ENCODE results near the gene IMMP2L. TPM values are rescaled to one million over a fixed set of nuclear protein-coding genes. Genes with fewer than 3 reads are reported as not detected.
"Not testable (repeated sequence)": the region's sequence is repeated elsewhere in the genome, so short reads cannot be mapped to it uniquely, and the experiment has no call there.

IMMP2L gene
- total RNA-seq, 1 experiment from 2014 or later: 30.3 TPM

- no peak for DNase-seq (ENCODE audit: extremely low read depth, low read depth)
These were observed 279.7 kb downstream of the IMMP2L start for GRCh38 chr7:111282626-111283025.

GRCh38 chr7:111274857-111275256 lies 287.4 kb downstream of the IMMP2L start:
- DNase-seq (ENCODE audit: extremely low read depth, low read depth): no peak

GRCh38 chr7:111272092-111272491 lies 290.2 kb downstream of the IMMP2L start:
- no peak for DNase-seq (ENCODE audit: extremely low read depth, low read depth)

GRCh38 chr7:111270794-111271193 lies 291.5 kb downstream of the IMMP2L start:
- DNase-seq (ENCODE audit: extremely low read depth, low read depth): not testable (repeated sequence)

GRCh38 chr7:111268941-111269340 lies 293.4 kb downstream of the IMMP2L start:
- no peak for DNase-seq (ENCODE audit: extremely low read depth, low read depth)

GRCh38 chr7:111266613-111267012 lies 295.7 kb downstream of the IMMP2L start:
- DNase-seq (ENCODE audit: extremely low read depth, low read depth): peak; percentile 9

- DNase-seq (ENCODE audit: extremely low read depth, low read depth): no peak
These were observed 296.9 kb downstream of the IMMP2L start for GRCh38 chr7:111265394-111265793.

GRCh38 chr7:111264981-111265380 lies 297.3 kb downstream of the IMMP2L start:
- DNase-seq (ENCODE audit: extremely low read depth, low read depth): no peak

- no peak for DNase-seq (ENCODE audit: extremely low read depth, low read depth)
These were observed 298.0 kb downstream of the IMMP2L start for GRCh38 chr7:111264111-111264868.

- no peak for DNase-seq (ENCODE audit: extremely low read depth, low read depth)
These were observed 299.8 kb downstream of the IMMP2L start for GRCh38 chr7:111262293-111263116.

GRCh38 chr7:111261496-111261895 lies 300.8 kb downstream of the IMMP2L start:
- DNase-seq (ENCODE audit: extremely low read depth, low read depth): no peak

GRCh38 chr7:111259991-111260390 lies 302.3 kb downstream of the IMMP2L start:
- DNase-seq (ENCODE audit: extremely low read depth, low read depth): no peak

GRCh38 chr7:111256391-111256790 lies 305.9 kb downstream of the IMMP2L start:
- DNase-seq (ENCODE audit: extremely low read depth, low read depth): no peak

GRCh38 chr7:111255576-111255975 lies 306.7 kb downstream of the IMMP2L start:
- DNase-seq (ENCODE audit: extremely low read depth, low read depth): no peak

GRCh38 chr7:111251365-111251764 lies 310.9 kb downstream of the IMMP2L start:
- DNase-seq (ENCODE audit: extremely low read depth, low read depth): not testable (repeated sequence)

- not testable (repeated sequence) for DNase-seq (ENCODE audit: extremely low read depth, low read depth)
These were observed 312.5 kb downstream of the IMMP2L start for GRCh38 chr7:111249807-111250206.

GRCh38 chr7:111242141-111242755 lies 320.0 kb downstream of the IMMP2L start:
- no peak for DNase-seq (ENCODE audit: extremely low read depth, low read depth)

GRCh38 chr7:111240371-111240770 lies 321.9 kb downstream of the IMMP2L start:
- DNase-seq (ENCODE audit: extremely low read depth, low read depth): no peak

- no peak for DNase-seq (ENCODE audit: extremely low read depth, low read depth)
These were observed 322.9 kb downstream of the IMMP2L start for GRCh38 chr7:111239437-111239836.

GRCh38 chr7:111238886-111239285 lies 323.4 kb downstream of the IMMP2L start:
- no peak for DNase-seq (ENCODE audit: extremely low read depth, low read depth)

- no peak for DNase-seq (ENCODE audit: extremely low read depth, low read depth)
These were observed 326.6 kb downstream of the IMMP2L start for GRCh38 chr7:111235709-111236108.
